HepG2 (cell line): ENCODE results near the gene ATG9A. TPM values are rescaled to one million over a fixed set of nuclear protein-coding genes. Genes with fewer than 3 reads are reported as not detected.
A peak's percentile ranks its signal among the peaks of the same experiment; 100 is the strongest.

Source experiments
- MAFK ChIP-seq, 2 experiments: IDR thresholded peaks in 1 of 2; conservative IDR thresholded peaks in 1 of 2; 2 replicates each; pipeline ENCODE4 v1.6.1; 2011; ENCODE audit warnings: improper control_type of control experiment in 2 of 2, low read length in 2 of 2
- MLLT10 ChIP-seq: sonication (generic); formaldehyde crosslinking; IDR thresholded peaks from 2 replicates; pipeline ENCODE4 v1.4.0; 2020; ENCODE audit warnings: missing genetic modification reagents
- PCBP1 ChIP-seq: fragments of 200-400 bp; formaldehyde crosslinking; IDR thresholded peaks from 2 replicates; pipeline ENCODE4 v1.6.1; 2017; ENCODE audit warnings: mild to moderate bottlenecking, low read depth, low read length, borderline replicate concordance
- RFXANK ChIP-seq: IDR thresholded peaks from 2 replicates; pipeline ENCODE4 v1.6.1; 2016
- SNAPC2 ChIP-seq: sonication (generic); formaldehyde crosslinking; IDR thresholded peaks from 2 replicates; pipeline ENCODE4 v1.8.1; 2022; ENCODE audit warnings: mild to moderate bottlenecking, missing genetic modification reagents
- SRSF9 ChIP-seq: fragments of 200-400 bp; formaldehyde crosslinking; IDR thresholded peaks from 2 replicates; pipeline ENCODE4 v1.6.1; 2018; ENCODE audit warnings: borderline replicate concordance, mild to moderate bottlenecking, low read depth, low read length; ENCODE audit not compliant: insufficient read depth, poor library complexity, severe bottlenecking
- ZFP90 ChIP-seq: sonication (generic); formaldehyde crosslinking; IDR thresholded peaks from 2 replicates; pipeline ENCODE4 v1.8.0; 2022; ENCODE audit warnings: missing genetic modification reagents, mild to moderate bottlenecking, inconsistent platforms, borderline replicate concordance
- ZNF224 ChIP-seq: sonication (generic); formaldehyde crosslinking; IDR thresholded peaks from 2 replicates; pipeline ENCODE4 v1.5.0; 2020; ENCODE audit warnings: mild to moderate bottlenecking, missing genetic modification reagents
- ZNF333 ChIP-seq: sonication (generic); formaldehyde crosslinking; IDR thresholded peaks from 2 replicates; pipeline ENCODE4 v1.4.0; 2020; ENCODE audit warnings: mild to moderate bottlenecking, missing genetic modification reagents, borderline replicate concordance
- ZNF383 ChIP-seq: sonication (generic); formaldehyde crosslinking; IDR thresholded peaks from 2 replicates; pipeline ENCODE4 v1.4.0; 2020; ENCODE audit warnings: missing genetic modification reagents, mild to moderate bottlenecking, borderline replicate concordance
- ZNF557 ChIP-seq: sonication (generic); formaldehyde crosslinking; IDR thresholded peaks from 2 replicates; pipeline ENCODE4 v1.4.0; 2020; ENCODE audit warnings: missing genetic modification reagents
- ZNF7 ChIP-seq: IDR thresholded peaks from 2 replicates; pipeline ENCODE4 v1.6.1; 2016; ENCODE audit warnings: missing biosample characterization, missing genetic modification reagents
- ZNF772 ChIP-seq: sonication (generic); formaldehyde crosslinking; IDR thresholded peaks from 2 replicates; pipeline ENCODE4 v1.5.0; 2020; ENCODE audit warnings: mild to moderate bottlenecking, missing genetic modification reagents
- ZSCAN20 ChIP-seq: sonication (generic); formaldehyde crosslinking; IDR thresholded peaks from 2 replicates; pipeline ENCODE4 v1.4.0; 2020; ENCODE audit warnings: missing genetic modification reagents, mild to moderate bottlenecking, borderline replicate concordance
- polyA plus RNA-seq, 8 experiments: library from polyadenylated mRNA; depleted of rRNA in 3 of 8; stranded (reverse) in 7 of 8; unstranded in 1 of 8; fragments of >200 nt; fragmentation: Illumina TruSeq in 4 of 8; extraction: Trizol in 4 of 8; gene quantifications; 2 replicates each; pipeline versions ENCODE4 v1.2.1 to v1.2.3, GENCODE V29; 2011 to 2016; ENCODE audit warnings: low read depth in 4 of 8, missing spikeins in 1 of 8, mixed read lengths in 1 of 8; ENCODE audit not compliant: insufficient read depth in 1 of 8
- total RNA-seq, 5 experiments: library from RNA; depleted of rRNA; stranded (reverse); fragments of >200 nt; fragmentation: Illumina TruSeq; extraction: Trizol; gene quantifications; 2 replicates each; pipeline ENCODE4 v1.2.3, GENCODE V29; 2016; ENCODE audit warnings: low read depth in 1 of 5
- TF ChIP-seq, protein P1 (sequence below): sonication (generic); formaldehyde crosslinking; IDR thresholded peaks from 2 replicates; pipeline ENCODE4 v1.4.0; 2020; ENCODE audit warnings: missing genetic modification reagents, mild to moderate bottlenecking, borderline replicate concordance
- TF ChIP-seq, protein P2 (sequence below): sonication (generic); formaldehyde crosslinking; IDR thresholded peaks from 2 replicates; pipeline ENCODE4 v1.5.1; 2020; ENCODE audit warnings: mild to moderate bottlenecking, missing genetic modification reagents, moderate library complexity
- TF ChIP-seq, protein P3 (sequence below): sonication (generic); formaldehyde crosslinking; IDR thresholded peaks from 2 replicates; pipeline ENCODE4 v1.4.0; 2020; ENCODE audit warnings: mild to moderate bottlenecking, missing genetic modification reagents, borderline replicate concordance
- TF ChIP-seq, protein P4 (sequence below): sonication (generic); formaldehyde crosslinking; IDR thresholded peaks from 2 replicates; pipeline ENCODE4 v1.8.0; 2022; ENCODE audit warnings: missing genetic modification reagents, mild to moderate bottlenecking, borderline replicate concordance

The ATG9A gene
- total and polyA plus RNA-seq, 2 of the 13 experiments (the other 11 are each of a cell fraction or from before 2014, with no cell fraction given) = 35.0 to 131 TPM

DNA sequence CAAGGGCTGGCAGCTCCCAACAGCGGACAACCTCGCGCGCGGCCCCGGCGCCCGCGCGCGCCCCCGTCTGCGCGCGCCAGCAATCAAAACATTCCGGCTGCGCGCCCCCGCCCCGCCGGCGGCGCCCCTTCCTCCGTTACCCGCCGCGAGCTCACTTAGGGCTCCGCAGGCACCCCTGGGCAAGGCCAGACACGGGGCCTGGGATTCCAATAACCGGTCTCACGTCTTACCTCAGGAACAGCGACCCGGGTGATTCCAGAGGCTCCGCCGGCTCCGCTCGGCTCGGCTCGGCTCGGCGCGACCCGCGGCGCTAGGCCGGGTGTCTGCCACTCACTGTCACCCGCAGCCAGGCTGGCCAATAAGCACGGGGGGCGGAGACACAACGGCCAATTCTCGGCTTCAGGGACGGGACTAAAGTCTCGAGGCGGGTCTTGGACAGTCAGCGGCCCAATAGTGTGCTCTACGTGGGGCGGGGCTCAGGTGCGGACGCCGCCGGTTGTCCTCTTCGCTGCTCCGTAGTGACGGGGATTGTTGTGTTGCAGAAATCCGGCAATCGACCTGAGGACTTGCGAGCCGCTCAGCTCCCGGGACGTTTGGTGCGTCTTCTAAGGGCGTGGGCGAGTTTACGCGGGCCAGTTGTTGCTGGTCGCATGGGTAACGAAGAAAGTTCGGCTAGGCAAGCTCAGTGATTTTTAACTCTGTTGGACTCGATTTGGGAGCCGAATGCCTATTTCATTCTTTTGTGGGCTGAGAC is at the start of gene ATG9A, which contains the start of gene ANKZF1 (continued):
- 0 out of 2 replicates have a peak, but pooled peaks have one; percentile 67 for TF ChIP-seq PCBP1
- TF ChIP-seq ZSCAN20 (CRISPR knock-in tag) = no peak
- TF ChIP-seq ZNF772 (CRISPR knock-in tag) = peak; percentile 85
- TF ChIP-seq SRSF9 = no peak
- TF ChIP-seq ZFP90 (CRISPR knock-in tag) = peak; percentile 95; the same call in 1 of the 2 replicates
- no peak for TF ChIP-seq MLLT10 (CRISPR knock-in tag)
- TF ChIP-seq ZNF383 (CRISPR knock-in tag) = no peak
- TF ChIP-seq, protein P1, sequence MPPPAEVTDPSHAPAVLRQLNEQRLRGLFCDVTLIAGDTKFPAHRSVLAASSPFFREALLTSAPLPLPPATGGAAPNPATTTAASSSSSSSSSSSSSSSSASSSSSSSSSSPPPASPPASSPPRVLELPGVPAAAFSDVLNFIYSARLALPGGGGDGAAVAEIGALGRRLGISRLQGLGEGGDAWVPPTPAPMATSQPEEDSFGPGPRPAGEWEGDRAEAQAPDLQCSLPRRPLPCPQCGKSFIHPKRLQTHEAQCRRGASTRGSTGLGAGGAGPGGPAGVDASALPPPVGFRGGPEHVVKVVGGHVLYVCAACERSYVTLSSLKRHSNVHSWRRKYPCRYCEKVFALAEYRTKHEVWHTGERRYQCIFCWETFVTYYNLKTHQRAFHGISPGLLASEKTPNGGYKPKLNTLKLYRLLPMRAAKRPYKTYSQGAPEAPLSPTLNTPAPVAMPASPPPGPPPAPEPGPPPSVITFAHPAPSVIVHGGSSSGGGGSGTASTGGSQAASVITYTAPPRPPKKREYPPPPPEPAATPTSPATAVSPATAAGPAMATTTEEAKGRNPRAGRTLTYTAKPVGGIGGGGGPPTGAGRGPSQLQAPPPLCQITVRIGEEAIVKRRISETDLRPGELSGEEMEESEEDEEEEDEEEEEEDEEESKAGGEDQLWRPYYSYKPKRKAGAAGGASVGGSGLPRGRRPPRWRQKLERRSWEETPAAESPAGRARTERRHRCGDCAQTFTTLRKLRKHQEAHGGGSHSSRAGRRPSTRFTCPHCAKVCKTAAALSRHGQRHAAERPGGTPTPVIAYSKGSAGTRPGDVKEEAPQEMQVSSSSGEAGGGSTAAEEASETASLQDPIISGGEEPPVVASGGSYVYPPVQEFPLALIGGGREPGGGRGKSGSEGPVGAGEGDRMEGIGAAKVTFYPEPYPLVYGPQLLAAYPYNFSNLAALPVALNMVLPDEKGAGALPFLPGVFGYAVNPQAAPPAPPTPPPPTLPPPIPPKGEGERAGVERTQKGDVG (CRISPR knock-in tag) = no peak
- TF ChIP-seq, protein P2, sequence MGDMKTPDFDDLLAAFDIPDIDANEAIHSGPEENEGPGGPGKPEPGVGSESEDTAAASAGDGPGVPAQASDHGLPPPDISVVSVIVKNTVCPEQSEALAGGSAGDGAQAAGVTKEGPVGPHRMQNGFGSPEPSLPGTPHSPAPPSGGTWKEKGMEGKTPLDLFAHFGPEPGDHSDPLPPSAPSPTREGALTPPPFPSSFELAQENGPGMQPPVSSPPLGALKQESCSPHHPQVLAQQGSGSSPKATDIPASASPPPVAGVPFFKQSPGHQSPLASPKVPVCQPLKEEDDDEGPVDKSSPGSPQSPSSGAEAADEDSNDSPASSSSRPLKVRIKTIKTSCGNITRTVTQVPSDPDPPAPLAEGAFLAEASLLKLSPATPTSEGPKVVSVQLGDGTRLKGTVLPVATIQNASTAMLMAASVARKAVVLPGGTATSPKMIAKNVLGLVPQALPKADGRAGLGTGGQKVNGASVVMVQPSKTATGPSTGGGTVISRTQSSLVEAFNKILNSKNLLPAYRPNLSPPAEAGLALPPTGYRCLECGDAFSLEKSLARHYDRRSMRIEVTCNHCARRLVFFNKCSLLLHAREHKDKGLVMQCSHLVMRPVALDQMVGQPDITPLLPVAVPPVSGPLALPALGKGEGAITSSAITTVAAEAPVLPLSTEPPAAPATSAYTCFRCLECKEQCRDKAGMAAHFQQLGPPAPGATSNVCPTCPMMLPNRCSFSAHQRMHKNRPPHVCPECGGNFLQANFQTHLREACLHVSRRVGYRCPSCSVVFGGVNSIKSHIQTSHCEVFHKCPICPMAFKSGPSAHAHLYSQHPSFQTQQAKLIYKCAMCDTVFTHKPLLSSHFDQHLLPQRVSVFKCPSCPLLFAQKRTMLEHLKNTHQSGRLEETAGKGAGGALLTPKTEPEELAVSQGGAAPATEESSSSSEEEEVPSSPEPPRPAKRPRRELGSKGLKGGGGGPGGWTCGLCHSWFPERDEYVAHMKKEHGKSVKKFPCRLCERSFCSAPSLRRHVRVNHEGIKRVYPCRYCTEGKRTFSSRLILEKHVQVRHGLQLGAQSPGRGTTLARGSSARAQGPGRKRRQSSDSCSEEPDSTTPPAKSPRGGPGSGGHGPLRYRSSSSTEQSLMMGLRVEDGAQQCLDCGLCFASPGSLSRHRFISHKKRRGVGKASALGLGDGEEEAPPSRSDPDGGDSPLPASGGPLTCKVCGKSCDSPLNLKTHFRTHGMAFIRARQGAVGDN (CRISPR knock-in tag) = peak; percentile 82
- TF ChIP-seq, protein P3, sequence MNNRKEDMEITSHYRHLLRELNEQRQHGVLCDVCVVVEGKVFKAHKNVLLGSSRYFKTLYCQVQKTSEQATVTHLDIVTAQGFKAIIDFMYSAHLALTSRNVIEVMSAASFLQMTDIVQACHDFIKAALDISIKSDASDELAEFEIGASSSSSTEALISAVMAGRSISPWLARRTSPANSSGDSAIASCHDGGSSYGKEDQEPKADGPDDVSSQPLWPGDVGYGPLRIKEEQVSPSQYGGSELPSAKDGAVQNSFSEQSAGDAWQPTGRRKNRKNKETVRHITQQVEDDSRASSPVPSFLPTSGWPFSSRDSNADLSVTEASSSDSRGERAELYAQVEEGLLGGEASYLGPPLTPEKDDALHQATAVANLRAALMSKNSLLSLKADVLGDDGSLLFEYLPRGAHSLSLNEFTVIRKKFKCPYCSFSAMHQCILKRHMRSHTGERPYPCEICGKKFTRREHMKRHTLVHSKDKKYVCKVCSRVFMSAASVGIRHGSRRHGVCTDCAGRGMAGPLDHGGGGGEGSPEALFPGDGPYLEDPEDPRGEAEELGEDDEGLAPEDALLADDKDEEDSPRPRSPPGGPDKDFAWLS = no peak
- peak; percentile 70; the same call in 1 of the 2 replicates for TF ChIP-seq ZNF224 (CRISPR knock-in tag)
- TF ChIP-seq, protein P4, sequence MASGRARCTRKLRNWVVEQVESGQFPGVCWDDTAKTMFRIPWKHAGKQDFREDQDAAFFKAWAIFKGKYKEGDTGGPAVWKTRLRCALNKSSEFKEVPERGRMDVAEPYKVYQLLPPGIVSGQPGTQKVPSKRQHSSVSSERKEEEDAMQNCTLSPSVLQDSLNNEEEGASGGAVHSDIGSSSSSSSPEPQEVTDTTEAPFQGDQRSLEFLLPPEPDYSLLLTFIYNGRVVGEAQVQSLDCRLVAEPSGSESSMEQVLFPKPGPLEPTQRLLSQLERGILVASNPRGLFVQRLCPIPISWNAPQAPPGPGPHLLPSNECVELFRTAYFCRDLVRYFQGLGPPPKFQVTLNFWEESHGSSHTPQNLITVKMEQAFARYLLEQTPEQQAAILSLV (CRISPR knock-in tag) = no peak; the same call in 1 of the 2 replicates
- TF ChIP-seq ZNF557 = peak; percentile 39; the same call in 1 of the 2 replicates
- TF ChIP-seq SNAPC2 = peak; percentile 56; the same call in 1 of the 2 replicates
- peak; percentile 44; the same call in 1 of the 2 replicates for TF ChIP-seq RFXANK (CRISPR knock-in tag)
- no peak for TF ChIP-seq ZNF7 (CRISPR knock-in tag)
- 0 out of 4 replicates have a peak, but pooled peaks have one; percentile 1 to 8 for TF ChIP-seq MAFK (conservative IDR thresholded peaks at IDR 0.05 in 1 of 2, IDR thresholded peaks at IDR 0.05 in 1 of 2; ENCODE audit: low read length in 2 of 2)
- no peak for TF ChIP-seq ZNF333 (CRISPR knock-in tag)
